Stimulated activated CD8-positive, alpha-beta memory T cell treated with anti-CD3 and anti-CD28 coated beads, Interleukin-12 subunit alpha, Interleukin-12 subunit beta, amount 100 ng/mL, for 24 hours (primary cell): Measurements from ENCODE around the gene FOXP4.
A peak's percentile ranks its signal among the peaks of the same experiment; 100 is the strongest.

Experiments
- DNase-seq: peaks from one replicate; pipeline ENCODE4 v3.0.0-alpha.2; 2020; ENCODE audit errors: extremely low read depth

The FOXP4 gene

DNA sequence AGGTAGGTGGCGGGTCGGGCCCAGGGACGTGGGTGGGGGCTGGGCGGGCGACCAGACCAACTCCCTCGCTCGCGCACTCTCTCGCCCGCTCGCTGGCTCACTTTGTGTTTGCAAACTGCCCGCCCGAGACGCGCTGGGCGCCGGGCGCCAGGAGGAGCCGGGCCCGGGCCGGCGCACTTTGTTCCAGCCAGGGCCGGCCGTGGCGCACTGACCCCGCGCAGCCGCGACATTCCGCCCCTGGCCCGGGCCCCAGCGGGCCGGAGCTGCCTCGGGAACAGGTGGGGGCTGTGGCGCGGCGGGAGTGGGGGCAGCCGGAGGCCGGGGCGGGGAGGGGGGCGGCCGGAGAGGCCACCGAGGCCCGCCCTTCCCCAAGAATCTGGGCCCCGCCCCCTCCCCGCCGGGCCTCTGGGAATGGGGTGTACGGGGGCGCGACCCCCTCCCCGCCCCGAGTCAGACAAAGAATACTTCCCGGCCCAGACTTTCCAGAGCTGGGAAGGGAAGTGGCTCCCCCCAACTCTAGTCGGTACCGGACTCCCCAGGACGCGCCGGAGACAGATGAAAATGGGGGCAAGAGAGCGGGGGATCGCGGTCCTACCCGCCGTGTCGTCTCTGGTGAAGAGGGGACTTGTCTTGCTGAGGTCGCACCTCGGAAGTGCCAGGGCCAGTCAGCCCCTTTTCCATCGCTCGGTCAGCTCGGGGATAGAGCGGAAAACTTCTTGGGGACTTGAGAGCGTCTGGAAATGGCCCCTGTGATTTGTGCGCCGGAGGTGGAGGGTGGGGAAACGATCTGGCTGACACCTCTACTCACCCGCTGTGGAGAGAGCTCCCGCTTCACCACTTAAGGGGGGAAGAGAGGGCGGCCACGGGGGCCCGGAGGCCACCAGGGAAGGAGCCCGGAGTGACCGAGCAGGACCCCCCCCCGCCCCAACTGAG, 951 bp downstream of the FOXP4 start:
- no peak for DNase-seq

DNA sequence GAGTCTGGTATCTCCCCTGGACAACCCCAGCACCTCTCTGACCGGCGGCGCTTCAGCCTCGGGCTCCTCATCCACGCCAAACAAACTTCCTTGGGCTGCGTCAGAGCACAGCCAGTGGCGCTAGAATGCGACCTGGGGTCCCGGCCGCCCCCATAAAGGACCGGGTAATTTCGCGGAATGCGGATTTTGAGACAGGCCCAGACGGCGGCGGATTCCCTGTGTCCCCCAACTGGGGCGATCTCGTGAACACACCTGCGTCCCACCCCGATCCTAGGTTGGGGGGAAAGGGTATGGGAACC, 1.6 kb downstream of the FOXP4 start:
- no peak for DNase-seq

DNA sequence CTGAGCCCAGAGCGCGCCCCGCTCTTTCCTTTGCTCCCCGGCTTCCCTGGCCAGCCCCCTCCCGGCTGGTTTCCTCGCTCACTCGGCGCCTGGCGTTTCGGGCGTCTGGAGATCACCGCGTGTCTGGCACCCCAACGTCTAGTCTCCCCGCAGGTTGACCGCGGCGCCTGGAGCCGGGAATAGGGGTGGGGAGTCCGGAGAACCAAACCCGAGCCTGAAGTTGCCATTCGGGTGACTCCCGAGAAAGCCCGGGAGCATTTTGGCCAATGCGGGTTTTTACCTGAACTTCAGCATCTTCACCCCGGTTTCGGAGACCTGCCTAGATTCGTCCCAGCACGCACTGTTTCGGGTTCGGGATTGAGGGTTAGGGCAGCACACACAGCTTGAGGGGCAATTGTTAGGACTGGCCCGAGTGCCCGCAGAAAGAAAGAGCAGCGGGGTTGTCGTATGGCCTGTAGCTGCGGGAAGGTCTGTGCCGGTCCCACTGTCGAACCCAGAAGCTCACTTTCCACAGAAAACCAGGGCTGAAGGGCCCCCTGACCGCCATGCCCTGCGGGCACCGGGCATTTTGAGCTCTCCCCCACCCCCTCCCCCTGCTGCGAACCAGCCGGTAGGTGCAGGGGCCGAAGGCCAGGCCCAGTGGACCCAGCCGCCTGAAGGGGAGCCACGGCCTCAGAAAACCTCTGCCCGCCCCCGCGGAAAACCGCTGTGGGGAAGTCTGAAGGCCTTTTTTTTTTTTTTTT, 2.1 kb downstream of the FOXP4 start:
- DNase-seq = no peak

DNA sequence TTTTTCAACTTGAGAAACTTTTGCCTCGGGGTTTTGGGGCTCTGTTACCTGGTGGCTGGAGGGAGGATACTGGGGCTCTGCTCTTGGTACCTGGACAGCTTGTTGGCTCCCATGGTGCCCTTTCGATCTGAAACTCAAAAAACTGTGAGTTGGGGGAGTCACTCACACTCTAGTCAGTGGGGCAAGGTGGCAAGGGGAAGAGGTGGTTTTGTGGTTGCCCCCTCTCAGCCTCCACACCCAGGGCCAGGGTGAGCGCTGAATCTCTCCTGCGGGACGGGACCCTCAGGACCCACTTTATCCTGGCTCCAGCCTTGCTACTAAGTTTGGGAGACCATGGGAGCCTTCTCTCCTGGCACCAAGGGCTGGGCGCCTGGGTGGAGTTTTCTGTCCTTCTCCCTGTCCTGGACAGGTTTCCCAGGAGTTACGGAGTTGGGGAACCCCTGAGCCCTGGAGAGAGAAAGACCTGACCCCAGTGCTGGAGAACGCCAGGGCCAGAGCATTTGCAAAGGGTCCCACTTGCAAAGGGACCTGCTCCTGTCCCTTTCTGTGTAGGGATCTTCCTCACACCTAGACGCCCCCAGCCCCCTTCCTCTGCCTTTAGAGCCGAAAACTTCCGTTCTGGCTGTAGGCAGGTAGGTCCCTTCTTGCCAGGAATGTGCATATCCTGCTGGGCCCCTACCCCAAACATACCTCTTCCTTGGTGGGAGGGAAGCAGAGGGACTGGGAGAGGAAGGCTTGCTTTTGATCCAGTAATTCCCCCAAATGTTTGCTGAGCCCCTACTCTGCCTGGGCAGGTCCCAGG, 2.9 kb downstream of the FOXP4 start:
- DNase-seq = no peak

DNA sequence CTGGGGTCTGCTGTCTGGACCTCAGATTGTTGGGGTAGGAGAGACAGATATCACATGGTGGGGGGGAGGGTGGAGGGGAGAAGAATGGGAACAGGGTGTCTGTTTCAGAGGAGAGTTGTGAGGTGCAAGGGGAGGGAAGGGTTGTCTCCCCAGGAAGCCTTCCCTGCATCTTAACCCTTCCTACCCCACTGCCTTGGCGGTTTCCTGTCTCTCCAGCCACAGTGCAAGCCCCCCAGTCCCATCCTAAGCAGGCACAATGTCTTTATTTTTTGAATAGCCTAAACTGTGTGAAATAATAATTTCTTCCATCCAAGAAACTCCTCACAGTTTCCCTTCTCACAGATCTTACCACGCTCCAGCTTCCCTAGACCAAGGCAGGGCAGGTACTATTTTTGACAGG, 3.5 kb downstream of the FOXP4 start:
- DNase-seq = no peak

DNA sequence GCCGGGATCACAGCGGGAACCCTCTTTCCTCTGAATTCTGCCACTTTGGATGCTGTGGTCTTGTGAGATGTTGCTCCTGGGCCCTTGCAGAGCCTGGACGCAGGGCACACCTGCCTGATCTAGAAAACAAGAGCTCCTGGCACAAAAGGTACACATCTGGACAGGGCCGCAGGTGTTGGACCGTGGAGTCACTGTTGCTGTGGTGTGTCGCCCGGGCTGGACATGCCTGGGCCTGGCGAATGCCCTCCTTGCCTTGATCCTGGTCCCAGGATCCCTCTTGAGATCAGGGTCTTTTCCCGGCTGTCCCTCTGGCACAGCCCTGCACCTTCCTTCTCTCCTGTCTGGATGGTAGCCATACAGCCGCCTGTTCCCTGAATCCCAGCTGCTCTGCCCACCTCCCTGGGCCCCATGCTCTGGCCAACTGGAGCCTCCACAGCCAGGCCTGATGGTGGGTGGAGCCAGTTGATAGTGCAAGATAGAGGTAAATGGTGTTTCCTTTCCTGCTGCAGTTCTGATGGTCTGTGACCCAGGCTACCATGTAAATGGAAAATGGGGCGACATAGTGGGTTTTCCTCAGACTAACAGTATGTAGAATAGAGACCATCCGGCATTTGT, 5.0 kb downstream of the FOXP4 start:
- DNase-seq = no peak

DNA sequence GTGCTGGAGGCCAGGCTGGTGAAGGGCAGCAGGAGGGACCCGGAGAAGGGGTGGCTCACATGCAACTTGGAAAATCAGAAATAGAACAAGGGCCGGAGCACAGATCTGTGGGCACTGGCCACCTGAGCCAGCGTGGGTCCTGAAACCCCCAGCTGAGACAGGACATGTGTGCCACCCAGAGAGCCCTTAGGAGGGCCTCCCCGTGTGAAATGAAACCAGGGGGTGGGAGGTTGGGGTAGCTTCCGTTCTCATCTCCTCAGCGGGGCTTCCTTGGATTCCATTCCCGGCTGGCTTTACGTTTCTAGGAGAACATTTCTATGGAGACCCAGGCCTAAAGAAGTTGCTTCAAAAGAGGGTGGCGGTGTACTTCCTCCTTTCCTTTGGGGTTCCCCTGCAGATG, 5.7 kb downstream of the FOXP4 start:
- no peak for DNase-seq

DNA sequence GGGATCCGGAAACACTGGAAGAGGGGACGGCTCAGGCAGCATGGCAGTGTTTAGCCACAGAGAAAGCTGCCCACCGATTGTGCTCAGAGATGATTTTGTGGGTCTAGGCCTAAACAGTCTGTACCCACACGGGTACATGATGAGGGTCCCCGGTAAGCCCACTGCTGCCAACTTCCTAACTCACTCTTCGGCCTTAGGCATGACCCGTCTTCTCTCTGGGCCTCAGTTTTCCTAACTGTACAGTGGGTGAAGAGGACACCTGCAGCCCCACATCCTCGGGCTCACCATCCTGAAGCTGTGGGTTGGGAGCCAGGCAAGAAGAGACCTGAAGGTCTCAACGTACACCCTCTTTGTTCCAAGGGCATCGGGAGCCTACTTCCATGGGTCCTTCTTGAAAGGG, 6.5 kb downstream of the FOXP4 start:
- no peak for DNase-seq

DNA sequence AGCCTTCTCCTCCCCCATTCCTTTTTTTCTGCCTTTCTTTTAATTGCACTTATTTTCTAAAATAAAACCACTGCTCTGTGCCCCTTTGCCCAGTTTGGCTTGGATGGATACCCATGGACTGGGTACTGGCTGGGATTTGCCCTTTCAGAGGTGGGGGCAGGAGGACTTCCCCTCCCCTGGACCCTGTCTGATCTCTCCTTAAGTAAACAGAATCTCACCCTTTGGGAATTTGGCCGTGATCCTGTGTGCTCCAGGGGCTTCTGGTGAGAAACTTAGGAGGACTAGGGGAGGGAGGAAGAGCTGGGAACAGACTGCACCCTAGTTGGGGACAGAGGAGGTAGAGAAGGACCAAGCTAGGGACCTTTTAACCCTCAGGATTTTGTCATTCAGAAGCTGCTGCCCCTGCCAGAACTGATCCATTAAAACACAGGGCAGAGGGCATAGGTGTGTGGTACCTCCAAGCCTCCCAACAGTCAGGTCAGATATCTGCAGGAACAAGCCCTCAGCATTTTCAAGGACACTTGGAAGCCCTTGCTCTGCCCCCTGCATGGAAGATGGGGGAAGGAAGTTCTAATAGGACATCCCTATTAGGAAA, 7.3 kb downstream of the FOXP4 start:
- DNase-seq = no peak

DNA sequence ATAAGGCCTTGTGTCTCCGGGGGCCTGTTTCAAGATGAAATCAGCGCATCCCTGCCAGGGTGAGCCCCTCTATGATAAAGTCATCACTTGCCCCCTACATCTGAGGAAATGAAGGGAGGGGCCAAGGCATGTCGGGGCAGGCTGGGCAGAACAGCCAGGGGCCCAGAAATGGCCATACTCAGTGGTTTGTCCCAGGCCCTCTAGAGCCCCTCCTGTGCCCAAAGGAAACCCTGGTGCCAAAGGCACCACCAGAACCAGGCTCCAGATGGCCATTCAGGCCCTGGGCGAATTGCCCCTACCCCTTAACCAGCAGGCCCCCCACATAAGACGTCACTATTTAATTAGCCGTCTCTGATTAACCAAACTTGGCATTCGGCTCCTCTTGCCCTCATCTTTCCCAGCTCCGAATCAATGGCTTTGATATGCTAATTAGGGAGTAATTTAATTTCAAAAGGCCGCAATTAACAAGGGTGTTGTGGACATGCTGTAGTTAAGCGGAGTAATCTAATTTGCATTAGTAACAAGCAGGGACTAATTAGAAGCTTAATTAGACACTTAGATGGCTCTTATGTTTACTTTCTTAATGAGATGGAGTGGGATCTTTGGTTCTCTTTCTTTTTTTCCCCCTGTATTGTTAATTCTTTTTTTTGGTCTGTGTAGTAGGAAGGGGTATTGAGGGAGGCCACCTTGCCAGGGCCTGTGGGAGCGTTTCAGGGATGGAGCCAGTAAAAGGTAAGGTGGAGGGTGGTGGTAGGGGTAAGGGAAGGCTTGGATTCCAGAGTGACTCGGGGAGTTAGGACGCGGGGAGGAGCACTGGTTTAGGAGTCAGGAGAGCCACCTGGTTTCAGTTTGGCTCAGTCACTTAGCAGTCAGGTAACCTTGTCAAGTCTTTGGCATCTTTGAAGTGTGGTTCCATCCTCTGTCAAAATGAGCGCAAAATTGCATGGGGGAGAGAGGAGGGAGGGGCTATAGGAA, 9.4 kb downstream of the FOXP4 start:
- no peak for DNase-seq

DNA sequence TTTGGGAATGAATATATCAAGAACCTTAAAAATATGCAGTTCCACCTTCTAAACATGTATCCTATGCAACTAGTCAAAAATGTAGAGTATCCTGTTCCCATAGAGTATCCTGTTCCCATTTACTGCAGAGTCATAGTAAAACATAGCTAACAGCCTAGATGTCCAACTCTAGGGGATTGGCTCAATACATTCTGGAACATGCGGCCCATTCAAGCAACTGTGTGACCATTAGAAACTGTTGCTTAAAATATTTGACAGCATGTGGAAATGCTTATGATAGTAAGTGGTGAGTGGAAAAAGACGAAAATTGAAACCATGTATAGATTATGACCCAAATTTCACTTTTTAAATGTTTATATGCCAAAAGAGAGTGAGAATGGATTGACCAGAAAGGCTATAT, 11.2 kb downstream of the FOXP4 start:
- DNase-seq = no peak

DNA sequence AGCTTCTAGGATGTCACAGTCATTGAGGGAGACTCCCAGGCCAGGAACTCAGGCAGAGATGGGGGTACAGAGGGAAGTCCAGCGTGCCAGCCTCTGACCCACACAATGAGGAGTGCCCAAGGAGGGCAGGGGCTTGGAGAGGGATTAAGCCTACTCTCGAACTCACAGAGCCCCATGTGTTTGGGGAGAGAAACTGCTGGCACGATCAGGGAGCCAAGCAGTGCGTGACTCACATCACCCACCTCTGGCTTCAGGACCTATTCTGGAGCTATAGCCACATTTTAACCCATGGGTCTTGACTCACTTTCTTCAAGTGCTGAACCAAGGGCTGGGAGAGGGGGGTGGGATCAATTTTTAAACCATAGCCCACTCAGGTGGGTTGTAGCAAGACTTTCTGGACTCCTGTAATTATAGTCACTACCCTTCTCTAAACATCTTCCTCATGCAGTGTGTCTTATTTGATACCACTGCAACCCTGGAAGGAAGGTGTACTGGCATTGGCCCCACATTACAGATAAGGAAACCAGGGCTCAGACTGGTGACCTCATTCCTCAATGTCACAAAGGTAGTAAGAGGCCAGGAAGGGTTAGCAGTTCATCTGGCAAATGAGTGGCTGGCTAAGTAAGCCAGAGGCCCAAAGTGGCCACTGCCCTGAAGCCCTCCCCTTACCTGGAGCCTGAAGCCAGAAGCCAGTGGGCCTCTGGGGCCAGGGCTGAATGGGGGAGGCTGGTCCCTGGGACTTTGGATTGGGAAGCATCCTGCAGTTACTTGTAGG, 12.0 kb downstream of the FOXP4 start:
- no peak for DNase-seq

DNA sequence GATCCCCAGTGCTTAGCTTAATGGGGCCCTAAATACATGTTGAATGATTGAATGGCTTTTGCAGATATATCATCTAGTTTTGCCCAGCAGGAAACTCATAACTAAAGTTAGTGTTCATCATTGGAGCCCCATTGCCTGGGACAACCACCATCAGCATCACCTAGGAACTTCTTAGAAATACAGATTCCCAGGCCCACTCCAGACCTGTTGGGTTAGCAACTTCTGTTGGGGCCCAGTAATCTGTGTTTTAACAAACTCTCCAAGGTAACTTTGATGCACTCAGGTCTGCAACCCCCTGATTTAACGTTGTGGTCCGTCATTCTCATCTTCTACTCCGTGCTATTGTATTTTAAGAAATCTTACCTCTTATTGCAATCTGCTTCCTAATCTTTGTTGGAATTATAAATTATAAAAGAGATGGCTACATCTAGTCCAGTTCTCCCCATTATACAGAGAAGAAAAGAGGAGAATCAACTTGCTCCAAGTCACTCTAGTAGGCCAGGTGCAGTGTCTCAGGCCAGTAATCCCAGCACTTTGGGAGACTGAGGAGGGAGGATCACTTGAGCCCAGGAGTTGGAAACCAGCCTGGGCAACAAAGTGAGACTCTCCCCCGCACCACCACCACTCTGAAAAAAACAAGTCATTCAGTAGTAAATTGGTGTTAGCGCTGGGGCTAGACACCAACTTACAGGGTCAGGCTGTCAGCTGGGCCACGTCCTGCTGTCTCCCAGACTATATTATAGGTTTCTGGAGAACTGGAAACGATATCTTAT, 13.7 kb downstream of the FOXP4 start:
- DNase-seq = no peak

DNA sequence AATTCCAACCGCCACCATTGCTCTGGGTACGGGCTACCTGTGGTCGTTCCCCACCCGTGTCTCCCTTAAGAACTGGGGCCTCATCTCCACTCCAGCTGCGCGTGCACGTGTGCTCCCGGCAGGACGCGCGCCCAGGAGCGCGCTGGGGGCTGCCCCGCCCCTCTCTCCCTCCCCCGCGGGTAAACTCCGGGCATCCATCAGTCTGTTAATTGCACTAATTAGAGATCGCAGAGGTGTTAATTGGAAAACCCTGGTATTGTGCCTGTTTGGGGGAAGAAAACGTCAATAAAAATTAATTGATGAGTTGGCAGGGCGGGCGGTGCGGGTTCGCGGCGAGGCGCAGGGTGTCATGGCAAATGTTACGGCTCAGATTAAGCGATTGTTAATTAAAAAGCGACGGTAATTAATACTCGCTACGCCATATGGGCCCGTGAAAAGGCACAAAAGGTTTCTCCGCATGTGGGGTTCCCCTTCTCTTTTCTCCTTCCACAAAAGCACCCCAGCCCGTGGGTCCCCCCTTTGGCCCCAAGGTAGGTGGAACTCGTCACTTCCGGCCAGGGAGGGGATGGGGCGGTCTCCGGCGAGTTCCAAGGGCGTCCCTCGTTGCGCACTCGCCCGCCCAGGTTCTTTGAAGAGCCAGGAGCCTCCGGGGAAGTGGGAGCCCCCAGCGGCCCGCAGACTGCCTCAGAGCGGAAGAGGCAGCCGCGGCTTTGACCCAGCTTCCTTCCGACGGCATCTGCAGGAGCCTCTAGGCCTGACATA, 14.4 kb downstream of the FOXP4 start:
- DNase-seq = peak; percentile 72

DNA sequence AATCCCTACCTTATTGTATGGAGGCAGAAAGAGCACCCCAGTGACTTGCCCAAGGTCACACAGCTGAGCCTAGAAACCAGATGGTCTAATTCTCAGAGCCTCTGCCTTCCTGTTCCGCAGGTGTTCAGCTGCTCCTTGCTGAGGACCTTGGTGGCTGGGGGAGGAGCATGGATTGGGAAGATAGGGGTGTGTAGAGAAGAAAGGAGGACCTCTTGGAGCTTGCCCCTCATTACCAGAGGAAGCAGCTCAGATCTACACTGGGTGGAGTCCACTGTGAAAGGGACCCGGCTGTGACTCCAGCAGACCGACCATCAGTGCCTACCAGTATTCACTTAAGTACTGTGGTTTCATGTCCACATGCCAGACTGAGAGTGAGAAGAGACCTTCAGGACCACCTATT, 15.2 kb downstream of the FOXP4 start:
- no peak for DNase-seq

DNA sequence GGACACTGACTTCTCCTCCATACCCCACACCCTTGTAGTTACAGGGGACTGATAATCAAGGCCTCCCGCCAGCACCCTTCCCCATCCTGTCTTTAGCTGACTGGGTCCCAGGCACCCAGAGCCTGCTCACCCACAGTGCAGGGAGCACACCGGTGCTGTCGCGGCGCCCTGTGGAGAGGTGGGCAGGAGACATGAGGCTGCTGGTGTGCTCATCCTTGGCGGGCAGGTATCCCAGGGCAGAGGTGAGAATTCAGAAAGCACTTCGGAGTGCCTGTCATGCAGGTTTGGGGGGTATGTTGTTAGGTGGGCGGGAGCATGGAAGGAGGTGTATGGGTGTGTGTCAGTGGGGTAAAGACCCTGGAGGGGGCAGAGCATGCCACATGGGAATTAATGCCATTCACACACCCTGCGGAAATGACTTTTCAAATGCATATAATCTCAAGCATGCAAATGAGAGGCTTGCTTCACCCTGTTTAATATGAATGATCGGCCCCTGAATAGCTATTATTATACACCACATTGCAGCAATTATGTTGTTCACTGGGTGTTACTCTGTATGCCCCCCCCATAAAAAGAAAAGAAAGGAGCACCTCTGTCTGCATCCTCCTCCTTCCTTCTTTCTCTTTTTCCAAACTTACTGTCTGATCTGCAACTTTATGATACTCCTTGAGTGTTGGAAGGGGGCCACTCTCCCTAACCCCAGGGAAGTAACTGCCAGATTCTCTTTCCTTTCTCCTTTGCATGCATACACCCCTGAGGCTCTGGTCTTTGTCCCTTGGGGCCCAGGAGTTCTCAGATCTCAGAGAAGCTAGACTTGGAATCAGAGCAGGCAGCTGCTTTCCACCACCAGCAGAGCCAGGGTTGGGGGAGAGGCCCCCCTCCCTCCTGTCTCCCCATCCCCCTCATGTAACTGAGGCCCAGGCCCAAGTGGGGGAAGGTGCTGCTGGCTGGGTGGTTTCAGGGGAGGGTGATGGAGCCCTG, 16.0 kb downstream of the FOXP4 start:
- no peak for DNase-seq
